ENCODE data around the gene BRIP1.
A peak's percentile ranks its signal among the peaks of the same experiment; 100 is the strongest.

BRIP1 gene

DNA sequence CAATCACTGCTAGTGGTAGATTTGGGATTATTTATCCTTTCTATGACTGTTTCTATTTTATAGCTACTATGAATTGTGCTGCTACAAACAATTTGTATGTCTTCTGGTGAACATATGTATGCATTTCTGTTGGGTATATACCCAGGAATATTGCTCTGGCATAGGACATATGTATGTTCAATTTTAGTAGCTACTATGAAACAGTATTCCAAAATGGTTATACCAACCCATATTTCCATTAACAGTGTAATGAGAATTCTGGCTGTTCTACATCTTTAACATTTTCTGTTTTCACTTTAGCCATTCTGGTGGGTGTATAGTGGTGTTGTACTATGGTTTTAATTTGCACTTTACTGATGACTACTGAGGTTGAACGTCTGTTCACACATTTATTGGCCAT is 214.7 kb downstream of the BRIP1 start (continued):
- TF ChIP-seq RARB (CRISPR knock-in tag; IDR thresholded peaks at IDR 0.05), result no peak
- TF ChIP-seq ZFP30 (CRISPR knock-in tag; IDR thresholded peaks at IDR 0.05), result no peak
- no peak for TF ChIP-seq CSRNP3 (CRISPR knock-in tag; IDR thresholded peaks at IDR 0.05)
- TF ChIP-seq ARNTL (CRISPR knock-in tag; IDR thresholded peaks at IDR 0.05; ENCODE audit: borderline replicate concordance, low read depth), result no peak

DNA sequence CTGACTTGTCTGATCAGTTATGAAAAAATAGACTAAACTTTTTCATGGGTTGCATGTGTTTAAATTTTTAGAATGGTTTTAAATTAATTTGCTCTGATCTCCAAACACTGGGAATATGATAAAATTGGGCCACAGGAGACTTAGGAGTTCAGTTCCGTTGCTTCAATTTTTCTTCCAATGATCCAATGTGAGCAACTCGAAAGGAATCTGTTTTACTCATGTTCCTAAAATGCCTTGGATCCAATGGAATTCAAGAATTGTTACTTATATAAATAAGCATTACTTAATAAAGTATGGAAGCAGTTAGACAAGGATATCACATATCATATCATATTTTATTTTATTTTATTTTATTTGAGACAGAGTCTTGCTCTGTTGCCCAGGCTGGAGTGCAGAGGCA is 216.3 kb downstream of the BRIP1 start:
- ATAC-seq, result peak; percentile 54
- no peak for TF ChIP-seq PPARA (CRISPR knock-in tag; IDR thresholded peaks at IDR 0.05; ENCODE audit: borderline replicate concordance)
- TF ChIP-seq CREB5 (CRISPR knock-in tag; IDR thresholded peaks at IDR 0.05; ENCODE audit: low read depth), result no peak
- TF ChIP-seq ZNF565 (CRISPR knock-in tag; conservative IDR thresholded peaks at IDR 0.05; ENCODE audit: low read depth), result no peak
- TF ChIP-seq SNAI2 (CRISPR knock-in tag; IDR thresholded peaks at IDR 0.05), result no peak
- no peak for TF ChIP-seq ZNF8 (CRISPR knock-in tag; IDR thresholded peaks at IDR 0.05)
- no peak for TF ChIP-seq ZFP3 (CRISPR knock-in tag; IDR thresholded peaks at IDR 0.05)
- TF ChIP-seq GLIS3 (CRISPR knock-in tag; IDR thresholded peaks at IDR 0.05), result no peak
- TF ChIP-seq OSR1 (CRISPR knock-in tag; IDR thresholded peaks at IDR 0.05), result no peak
- TF ChIP-seq TOX (CRISPR knock-in tag; IDR thresholded peaks at IDR 0.05; ENCODE audit: borderline replicate concordance), result no peak
- TF ChIP-seq ARNTL (CRISPR knock-in tag; IDR thresholded peaks at IDR 0.05; ENCODE audit: borderline replicate concordance, low read depth), result no peak
- TF ChIP-seq PATZ1 (CRISPR knock-in tag; IDR thresholded peaks at IDR 0.05; ENCODE audit: borderline replicate concordance), result no peak
- TF ChIP-seq BACH2 (CRISPR knock-in tag; IDR thresholded peaks at IDR 0.05; ENCODE audit: borderline replicate concordance), result no peak
- no peak for TF ChIP-seq ZC3H10 (CRISPR knock-in tag; IDR thresholded peaks at IDR 0.05)
- TF ChIP-seq ZNF70 (CRISPR knock-in tag; IDR thresholded peaks at IDR 0.05), result no peak
- no peak for TF ChIP-seq ESRRG (CRISPR knock-in tag; IDR thresholded peaks at IDR 0.05)
- TF ChIP-seq, protein P1, sequence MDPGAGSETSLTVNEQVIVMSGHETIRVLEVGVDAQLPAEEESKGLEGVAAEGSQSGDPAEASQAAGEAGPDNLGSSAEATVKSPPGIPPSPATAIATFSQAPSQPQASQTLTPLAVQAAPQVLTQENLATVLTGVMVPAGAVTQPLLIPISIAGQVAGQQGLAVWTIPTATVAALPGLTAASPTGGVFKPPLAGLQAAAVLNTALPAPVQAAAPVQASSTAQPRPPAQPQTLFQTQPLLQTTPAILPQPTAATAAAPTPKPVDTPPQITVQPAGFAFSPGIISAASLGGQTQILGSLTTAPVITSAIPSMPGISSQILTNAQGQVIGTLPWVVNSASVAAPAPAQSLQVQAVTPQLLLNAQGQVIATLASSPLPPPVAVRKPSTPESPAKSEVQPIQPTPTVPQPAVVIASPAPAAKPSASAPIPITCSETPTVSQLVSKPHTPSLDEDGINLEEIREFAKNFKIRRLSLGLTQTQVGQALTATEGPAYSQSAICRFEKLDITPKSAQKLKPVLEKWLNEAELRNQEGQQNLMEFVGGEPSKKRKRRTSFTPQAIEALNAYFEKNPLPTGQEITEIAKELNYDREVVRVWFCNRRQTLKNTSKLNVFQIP (CRISPR knock-in tag; IDR thresholded peaks at IDR 0.05; ENCODE audit: borderline replicate concordance, low read depth), result no peak
- no peak for TF ChIP-seq ZFP30 (CRISPR knock-in tag; IDR thresholded peaks at IDR 0.05)
- no peak for TF ChIP-seq CSDC2 (CRISPR knock-in tag; IDR thresholded peaks at IDR 0.05)
- no peak for TF ChIP-seq TSHZ2 (CRISPR knock-in tag; IDR thresholded peaks at IDR 0.05)
- no peak for TF ChIP-seq TCF4 (CRISPR knock-in tag; IDR thresholded peaks at IDR 0.05; ENCODE audit: borderline replicate concordance)

DNA sequence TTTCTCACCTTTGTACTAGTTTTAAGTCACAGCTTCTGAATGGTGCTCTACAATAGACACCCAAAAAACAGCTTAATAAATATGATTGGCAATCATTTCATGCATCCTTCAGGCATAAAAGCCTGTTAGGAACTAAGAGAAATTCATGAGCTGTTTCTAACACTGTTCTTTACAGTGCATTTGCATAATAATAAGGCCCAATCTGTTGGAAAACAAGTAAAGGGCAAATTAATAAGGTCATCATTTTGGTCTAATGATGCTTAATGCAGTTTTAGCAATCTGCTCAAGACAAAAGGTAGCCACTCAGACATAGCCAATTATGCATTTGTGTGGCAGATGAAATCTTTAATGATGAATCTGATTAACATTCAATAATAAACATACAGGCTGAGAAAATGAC is 216.8 kb downstream of the BRIP1 start:
- no peak for ATAC-seq
- TF ChIP-seq PATZ1 (CRISPR knock-in tag; IDR thresholded peaks at IDR 0.05; ENCODE audit: borderline replicate concordance), result no peak
- TF ChIP-seq ZNF8 (CRISPR knock-in tag; IDR thresholded peaks at IDR 0.05), result no peak
- no peak for TF ChIP-seq ISL1 (CRISPR knock-in tag; IDR thresholded peaks at IDR 0.05)
- no peak for TF ChIP-seq TOX (CRISPR knock-in tag; IDR thresholded peaks at IDR 0.05; ENCODE audit: borderline replicate concordance)
- no peak for TF ChIP-seq ESRRG (CRISPR knock-in tag; IDR thresholded peaks at IDR 0.05)
- TF ChIP-seq TSHZ2 (CRISPR knock-in tag; IDR thresholded peaks at IDR 0.05), result no peak
- TF ChIP-seq ZNF70 (CRISPR knock-in tag; IDR thresholded peaks at IDR 0.05), result no peak
- TF ChIP-seq BACH2 (CRISPR knock-in tag; IDR thresholded peaks at IDR 0.05; ENCODE audit: borderline replicate concordance), result no peak
- TF ChIP-seq RARB (CRISPR knock-in tag; IDR thresholded peaks at IDR 0.05), result no peak
- no peak for TF ChIP-seq CREB5 (CRISPR knock-in tag; IDR thresholded peaks at IDR 0.05; ENCODE audit: low read depth)
- no peak for TF ChIP-seq ZFP30 (CRISPR knock-in tag; IDR thresholded peaks at IDR 0.05)

Data from SK-N-SH treated with all-trans-retinoic acid at 6 μM for 48 hours (cell line).